A549 (cell line): ENCODE measurements around the gene AGXT. TPM values are rescaled to one million over a fixed set of nuclear protein-coding genes. Genes with fewer than 3 reads are reported as not detected.

Experiments used
- ATAC-seq, 2 experiments: fragments of 200-7000 bp in 1 of 2; fragments of >200 bp in 1 of 2; cut with Nextera tagmentation in 1 of 2; cut with Tn5 transposase in 1 of 2; 3 replicates each; pipeline versions ENCODE4 v1.8.0 to v1.9.1; 2018 to 2020; ENCODE audit warnings: mild to moderate bottlenecking in 1 of 2, moderate library complexity in 1 of 2
- CTCF ChIA-PET: fragments of 300-600 bp; sonication (Branson Sonifier 250); formaldehyde crosslinking; extraction: SDS; loops from one replicate; lab custom pipeline; 2021; ENCODE audit warnings: antibody characterized with exemption, inconsistent platforms; lab: Yijun Ruan, JAX
- POLR2A ChIA-PET: fragments of 350-600 bp; formaldehyde crosslinking; extraction: SDS; loops from one replicate; lab custom pipeline; 2021; ENCODE audit warnings: antibody characterized with exemption, inconsistent platforms; lab: Yijun Ruan, JAX
- DNase-seq, 2 experiments: peaks; one replicate each; pipeline versions ENCODE4 v3.0.0 to v3.0.0-alpha.2; 2011 to 2016; ENCODE audit warnings: low read depth in 1 of 2, low spot score in 1 of 2
- FAIRE-seq: peaks from 2 replicates; lab custom pipeline; 2011; peaks lifted over from hg19 to GRCh38; lab: Jason Lieb, UNC
- H3K27ac ChIP-seq, 2 experiments: fragments of >200 bp; sonication (Bioruptor Twin); formaldehyde crosslinking; 3 replicates each; pipeline ENCODE4 v1.5.1; 2016 to 2017
- H3K4me1 ChIP-seq: fragments of >200 bp; sonication (Bioruptor Twin); formaldehyde crosslinking; 3 replicates; pipeline ENCODE4 v1.6.1; 2016
- H3K4me2 ChIP-seq: fragments of >200 bp; sonication (Bioruptor Twin); formaldehyde crosslinking; 3 replicates; pipeline ENCODE4 v1.6.1; 2016
- H3K4me3 ChIP-seq: fragments of >200 bp; sonication (Bioruptor Twin); formaldehyde crosslinking; 3 replicates; pipeline ENCODE4 v1.5.1; 2016
- H3K9me3 ChIP-seq: fragments of >200 bp; sonication (Bioruptor Twin); formaldehyde crosslinking; 3 replicates; pipeline ENCODE4 v1.6.1; 2016
- CBX2 ChIP-seq: fragments of 200-600 bp; sonication (generic); IDR thresholded peaks from 2 replicates; pipeline ENCODE4 v1.6.1; 2016; ENCODE audit warnings: low read depth, mild to moderate bottlenecking, borderline replicate concordance
- CBX8 ChIP-seq: fragments of 200-600 bp; sonication (generic); IDR thresholded peaks from 2 replicates; pipeline ENCODE4 v1.6.1; 2016
- EHF ChIP-seq: fragments of 250-450 bp; sonication (Bioruptor Pico); IDR thresholded peaks from 2 replicates; pipeline ENCODE4 v1.5.0; 2020; ENCODE audit warnings: mild to moderate bottlenecking
- HDAC2 ChIP-seq: fragments of 200-600 bp; sonication (generic); IDR thresholded peaks from 2 replicates; pipeline ENCODE4 v1.6.1; 2016
- HOXA7 ChIP-seq: fragments of 250-450 bp; sonication (Bioruptor Pico); IDR thresholded peaks from 2 replicates; pipeline ENCODE4 v1.5.0; 2020; ENCODE audit warnings: mild to moderate bottlenecking, moderate library complexity
- MAZ ChIP-seq: fragments of 150-350 bp; IDR thresholded peaks from 2 replicates; pipeline ENCODE4 v1.6.1; 2014; ENCODE audit warnings: antibody characterized with exemption, low read depth, low read length, borderline replicate concordance
- NFE2L2 ChIP-seq: fragments of 150-350 bp; conservative IDR thresholded peaks from 2 replicates; pipeline ENCODE4 v1.6.1; 2014; ENCODE audit warnings: low read length
- NPAS2 ChIP-seq: fragments of 250-450 bp; sonication (Bioruptor Pico); IDR thresholded peaks from 2 replicates; pipeline ENCODE4 v1.8.0; 2022; ENCODE audit warnings: mild to moderate bottlenecking, moderate library complexity, borderline replicate concordance
- POLR2A ChIP-seq: IDR thresholded peaks from 2 replicates; pipeline ENCODE4 v1.6.1; 2012; ENCODE audit warnings: mild to moderate bottlenecking, low read length
- POLR2AphosphoS2 ChIP-seq: conservative IDR thresholded peaks from 2 replicates; pipeline ENCODE4 v1.6.1; 2012; ENCODE audit warnings: low read length, improper control_type of control experiment, inconsistent platforms
- RAD21 ChIP-seq, 2 experiments: fragments of >200 bp in 1 of 2; sonication (Bioruptor Twin) in 1 of 2; formaldehyde crosslinking in 1 of 2; IDR thresholded peaks in 1 of 2; conservative IDR thresholded peaks in 1 of 2; 2 replicates in 1 of 2; 3 replicates in 1 of 2; pipeline ENCODE4 v1.6.1; 2012 to 2018; ENCODE audit warnings: inconsistent platforms in 1 of 2
- TP53 ChIP-seq: fragments of 250-450 bp; sonication (Bioruptor Pico); IDR thresholded peaks from 2 replicates; pipeline ENCODE4 v1.5.0; 2021; ENCODE audit warnings: mild to moderate bottlenecking, moderate library complexity
- ZC3H11A ChIP-seq: fragments of 450-650 bp; IDR thresholded peaks from 2 replicates; pipeline ENCODE4 v1.6.1; 2014; ENCODE audit warnings: antibody characterized with exemption, mild to moderate bottlenecking
- ZFP36 ChIP-seq: fragments of 450-650 bp; IDR thresholded peaks from 2 replicates; pipeline ENCODE4 v1.6.1; 2014; ENCODE audit warnings: borderline replicate concordance; ENCODE audit not compliant: partially characterized antibody
- ZNF302 ChIP-seq: fragments of 250-450 bp; sonication (Bioruptor Pico); IDR thresholded peaks from 2 replicates; pipeline ENCODE4 v1.9.0; 2021; ENCODE audit warnings: inconsistent platforms, mild to moderate bottlenecking, moderate library complexity
- WGBS: methylation state at CpG from one replicate; pipeline ENCODE4 v1.1.6; 2017; ENCODE audit errors: missing lambda C conversion rate; 5-methylcytosine and 5-hydroxymethylcytosine counted together
- polyA plus RNA-seq, 4 experiments: library from polyadenylated mRNA; depleted of rRNA in 3 of 4; stranded (reverse); fragments of >200 nt; fragmentation: RNase III in 1 of 4; extraction: RNeasy Plus Mini Kit Qiagen cat#74134 plus additional on column Dnase treatment in 1 of 4; gene quantifications; 2 replicates in 3 of 4; 3 replicates in 1 of 4; pipeline ENCODE4 v1.2.3, GENCODE V29; 2011 to 2017
- TF ChIP-seq, protein P1 (sequence below): IDR thresholded peaks from 2 replicates; pipeline ENCODE4 v1.6.1; 2012; ENCODE audit warnings: low read depth, borderline replicate concordance
- TF ChIP-seq, protein P2 (sequence below): IDR thresholded peaks from 2 replicates; pipeline ENCODE4 v1.6.1; 2012
- TF ChIP-seq, protein P3 (sequence below): fragments of >200 bp; sonication (Bioruptor Twin); formaldehyde crosslinking; IDR thresholded peaks from 2 replicates; pipeline ENCODE4 v1.6.1; 2016
- TF ChIP-seq, protein P4 (sequence below): fragments of 250-450 bp; sonication (Bioruptor Pico); IDR thresholded peaks from 2 replicates; pipeline ENCODE4 v1.5.0; 2021; ENCODE audit warnings: mild to moderate bottlenecking, moderate library complexity, borderline replicate concordance
- TF ChIP-seq, protein P5 (sequence below): fragments of 200-600 bp; sonication (generic); IDR thresholded peaks from 2 replicates; pipeline ENCODE4 v1.6.1; 2016; ENCODE audit warnings: antibody characterized with exemption, mild to moderate bottlenecking, moderate library complexity

AGXT gene
- polyA plus RNA-seq, 2 of the 4 experiments (the other 2 are of a cell fraction) = not detected

DNA sequence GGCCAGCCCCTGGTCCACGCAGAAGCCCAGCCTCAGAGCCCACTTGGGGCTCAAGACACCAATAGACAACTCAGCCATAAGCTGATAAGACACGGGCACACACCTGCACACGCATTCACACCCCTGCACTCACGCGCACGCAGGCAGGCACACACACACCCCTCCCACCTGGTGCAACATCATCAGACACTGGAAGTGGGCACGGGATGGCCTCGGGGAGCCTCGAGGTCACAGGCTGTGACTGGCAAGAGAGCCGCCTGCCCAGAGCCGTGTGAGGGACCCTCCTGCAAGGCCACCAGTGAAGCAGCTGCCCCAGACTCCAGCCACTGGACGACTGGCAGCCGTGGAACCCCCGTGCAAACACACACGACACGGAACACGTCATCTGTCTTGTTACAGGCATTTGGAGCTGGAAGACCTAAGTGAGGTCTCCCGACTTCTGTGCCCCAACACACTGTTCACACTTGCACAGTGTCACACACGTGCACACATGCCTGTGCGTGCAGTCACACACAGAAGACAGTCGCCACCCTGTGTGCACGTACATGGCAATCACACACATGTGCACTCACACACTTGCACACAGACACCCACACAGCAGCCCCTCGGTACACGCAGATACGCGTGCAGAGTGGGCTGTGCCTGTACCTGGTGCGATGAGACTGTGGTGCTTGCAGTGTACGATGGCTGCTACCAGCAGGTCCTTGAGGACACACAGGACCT is 26.4 kb downstream of the AGXT start:
- H3K4me3 ChIP-seq = no peak overlapping the region
- H3K27ac ChIP-seq = no peak overlapping the region
- TF ChIP-seq ZFP36 (no peak), EHF (CRISPR knock-in tag) (no peak)
- TF ChIP-seq, all 56 proteins: peak for 0
- ATAC-seq = no peak
- DNase-seq = no peak
- no peak overlapping the region for H3K4me2 ChIP-seq
- H3K9me3 ChIP-seq = no peaks in the 10 kb centered on the region
- CTCF ChIA-PET = interaction anchor here (1.4 kb wide), 1 partner anchor 20 kb away, joined by 4 read pairs; no protein-coding TSS in a partner anchor
- POLR2A ChIA-PET = no interaction called here
- H3K4me1 ChIP-seq = peaks cover 21% of the 10 kb centered on the region
- no peak for FAIRE-seq
- WGBS = 86% methylated on average over 24 of the region's 28 CpGs

DNA sequence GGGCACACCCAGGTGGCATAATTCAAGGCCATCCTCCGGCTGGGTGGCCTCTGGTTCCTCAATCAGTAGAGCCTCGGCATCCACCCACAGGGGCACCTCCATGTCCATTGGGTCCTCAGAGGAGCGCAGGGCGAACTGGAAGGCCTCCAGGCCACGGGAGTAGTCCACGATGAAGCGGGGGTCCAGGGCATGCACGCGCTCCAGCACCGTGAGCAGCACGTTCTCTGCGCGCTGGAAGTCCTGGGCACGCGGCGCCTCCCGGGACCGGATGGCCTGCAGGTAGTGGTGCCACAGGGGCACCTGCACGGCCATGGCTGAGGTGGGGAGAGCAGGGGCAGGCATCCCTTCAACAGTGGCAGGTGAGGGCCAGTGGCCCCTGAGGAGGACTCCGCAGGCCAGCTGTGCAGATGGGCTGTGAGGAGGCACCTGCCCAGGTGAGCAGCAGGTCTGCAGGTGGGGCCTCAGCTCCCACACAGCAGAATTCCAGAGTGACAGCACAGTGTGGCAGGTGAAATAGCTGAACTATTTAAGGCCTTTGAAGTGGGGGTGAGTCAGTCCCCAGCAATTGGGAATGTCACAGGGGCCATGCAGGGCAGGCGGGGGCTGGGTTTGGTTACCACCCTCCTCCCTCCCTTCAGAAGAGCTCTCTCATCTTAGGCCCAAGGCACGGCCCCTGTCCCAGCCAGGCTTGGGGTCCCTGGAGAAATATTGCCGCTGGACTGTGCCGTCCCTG is 27.2 kb downstream of the AGXT start, which contains the start of gene MAB21L4:
Gene MAB21L4, minus strand, starts transcription at position 501 of the 733 bp plus-strand sequence. Its CDS starts 159 bp downstream, at position 342.
- WGBS = 68% methylated on average over 13 of the region's 24 CpGs
- no peak for ATAC-seq
- POLR2A ChIA-PET = no interaction called here
- TF ChIP-seq, protein P1, sequence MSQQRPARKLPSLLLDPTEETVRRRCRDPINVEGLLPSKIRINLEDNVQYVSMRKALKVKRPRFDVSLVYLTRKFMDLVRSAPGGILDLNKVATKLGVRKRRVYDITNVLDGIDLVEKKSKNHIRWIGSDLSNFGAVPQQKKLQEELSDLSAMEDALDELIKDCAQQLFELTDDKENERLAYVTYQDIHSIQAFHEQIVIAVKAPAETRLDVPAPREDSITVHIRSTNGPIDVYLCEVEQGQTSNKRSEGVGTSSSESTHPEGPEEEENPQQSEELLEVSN = no peak
- TF ChIP-seq, protein P2, sequence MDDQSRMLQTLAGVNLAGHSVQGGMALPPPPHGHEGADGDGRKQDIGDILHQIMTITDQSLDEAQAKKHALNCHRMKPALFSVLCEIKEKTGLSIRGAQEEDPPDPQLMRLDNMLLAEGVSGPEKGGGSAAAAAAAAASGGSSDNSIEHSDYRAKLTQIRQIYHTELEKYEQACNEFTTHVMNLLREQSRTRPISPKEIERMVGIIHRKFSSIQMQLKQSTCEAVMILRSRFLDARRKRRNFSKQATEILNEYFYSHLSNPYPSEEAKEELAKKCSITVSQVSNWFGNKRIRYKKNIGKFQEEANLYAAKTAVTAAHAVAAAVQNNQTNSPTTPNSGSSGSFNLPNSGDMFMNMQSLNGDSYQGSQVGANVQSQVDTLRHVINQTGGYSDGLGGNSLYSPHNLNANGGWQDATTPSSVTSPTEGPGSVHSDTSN = no peak
- TF ChIP-seq, protein P3, sequence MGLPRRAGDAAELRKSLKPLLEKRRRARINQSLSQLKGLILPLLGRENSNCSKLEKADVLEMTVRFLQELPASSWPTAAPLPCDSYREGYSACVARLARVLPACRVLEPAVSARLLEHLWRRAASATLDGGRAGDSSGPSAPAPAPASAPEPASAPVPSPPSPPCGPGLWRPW = no peak
- TF ChIP-seq TP53 (no peak), CBX2 (no peak), CBX8 (no peak), ZNF302 (CRISPR knock-in tag) (no peak), MAZ (no peak), HOXA7 (no peak), EHF (CRISPR knock-in tag) (no peak), POLR2AphosphoS2 (no peak), POLR2A (no peak), ZC3H11A (no peak), NFE2L2 (no peak), NPAS2 (CRISPR knock-in tag) (no peak), HDAC2 (no peak), RAD21 (conservative IDR thresholded peaks at IDR 0.05 in 1 of 2, IDR thresholded peaks at IDR 0.05 in 1 of 2) (no peak)
- TF ChIP-seq, protein P4, sequence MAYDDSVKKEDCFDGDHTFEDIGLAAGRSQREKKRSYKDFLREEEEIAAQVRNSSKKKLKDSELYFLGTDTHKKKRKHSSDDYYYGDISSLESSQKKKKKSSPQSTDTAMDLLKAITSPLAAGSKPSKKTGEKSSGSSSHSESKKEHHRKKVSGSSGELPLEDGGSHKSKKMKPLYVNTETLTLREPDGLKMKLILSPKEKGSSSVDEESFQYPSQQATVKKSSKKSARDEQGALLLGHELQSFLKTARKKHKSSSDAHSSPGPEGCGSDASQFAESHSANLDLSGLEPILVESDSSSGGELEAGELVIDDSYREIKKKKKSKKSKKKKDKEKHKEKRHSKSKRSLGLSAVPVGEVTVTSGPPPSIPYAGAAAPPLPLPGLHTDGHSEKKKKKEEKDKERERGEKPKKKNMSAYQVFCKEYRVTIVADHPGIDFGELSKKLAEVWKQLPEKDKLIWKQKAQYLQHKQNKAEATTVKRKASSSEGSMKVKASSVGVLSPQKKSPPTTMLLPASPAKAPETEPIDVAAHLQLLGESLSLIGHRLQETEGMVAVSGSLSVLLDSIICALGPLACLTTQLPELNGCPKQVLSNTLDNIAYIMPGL (CRISPR knock-in tag) = no peak
- TF ChIP-seq, protein P5, sequence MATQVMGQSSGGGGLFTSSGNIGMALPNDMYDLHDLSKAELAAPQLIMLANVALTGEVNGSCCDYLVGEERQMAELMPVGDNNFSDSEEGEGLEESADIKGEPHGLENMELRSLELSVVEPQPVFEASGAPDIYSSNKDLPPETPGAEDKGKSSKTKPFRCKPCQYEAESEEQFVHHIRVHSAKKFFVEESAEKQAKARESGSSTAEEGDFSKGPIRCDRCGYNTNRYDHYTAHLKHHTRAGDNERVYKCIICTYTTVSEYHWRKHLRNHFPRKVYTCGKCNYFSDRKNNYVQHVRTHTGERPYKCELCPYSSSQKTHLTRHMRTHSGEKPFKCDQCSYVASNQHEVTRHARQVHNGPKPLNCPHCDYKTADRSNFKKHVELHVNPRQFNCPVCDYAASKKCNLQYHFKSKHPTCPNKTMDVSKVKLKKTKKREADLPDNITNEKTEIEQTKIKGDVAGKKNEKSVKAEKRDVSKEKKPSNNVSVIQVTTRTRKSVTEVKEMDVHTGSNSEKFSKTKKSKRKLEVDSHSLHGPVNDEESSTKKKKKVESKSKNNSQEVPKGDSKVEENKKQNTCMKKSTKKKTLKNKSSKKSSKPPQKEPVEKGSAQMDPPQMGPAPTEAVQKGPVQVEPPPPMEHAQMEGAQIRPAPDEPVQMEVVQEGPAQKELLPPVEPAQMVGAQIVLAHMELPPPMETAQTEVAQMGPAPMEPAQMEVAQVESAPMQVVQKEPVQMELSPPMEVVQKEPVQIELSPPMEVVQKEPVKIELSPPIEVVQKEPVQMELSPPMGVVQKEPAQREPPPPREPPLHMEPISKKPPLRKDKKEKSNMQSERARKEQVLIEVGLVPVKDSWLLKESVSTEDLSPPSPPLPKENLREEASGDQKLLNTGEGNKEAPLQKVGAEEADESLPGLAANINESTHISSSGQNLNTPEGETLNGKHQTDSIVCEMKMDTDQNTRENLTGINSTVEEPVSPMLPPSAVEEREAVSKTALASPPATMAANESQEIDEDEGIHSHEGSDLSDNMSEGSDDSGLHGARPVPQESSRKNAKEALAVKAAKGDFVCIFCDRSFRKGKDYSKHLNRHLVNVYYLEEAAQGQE = no peak
- peak within 1 kb of the TSS in 1 of 2 experiments; percentile 33; a peak in 1 of 6 replicates for H3K27ac ChIP-seq
- no peak for FAIRE-seq
- CTCF ChIA-PET = interaction anchor here (8.6 kb wide), 1 partner anchor 18 kb away, joined by 43 read pairs; no protein-coding TSS in a partner anchor
- no peak within 1 kb of the TSS for H3K4me3 ChIP-seq
- H3K9me3 ChIP-seq = no peaks in the 10 kb centered on the region
- H3K4me1 ChIP-seq = peaks cover 21% of the 10 kb centered on the region
- DNase-seq = no peak
- 0 out of 3 replicates have a peak within 1 kb of the TSS, but pooled peaks have one; percentile 6 for H3K4me2 ChIP-seq
